Measurements from ENCODE around the gene EFEMP1. TPM values are rescaled to one million over a fixed set of nuclear protein-coding genes. Genes with fewer than 3 reads are reported as not detected.

The EFEMP1 gene
- total and polyA plus RNA-seq, 7 experiments from 2014 or later: not detected

DNA sequence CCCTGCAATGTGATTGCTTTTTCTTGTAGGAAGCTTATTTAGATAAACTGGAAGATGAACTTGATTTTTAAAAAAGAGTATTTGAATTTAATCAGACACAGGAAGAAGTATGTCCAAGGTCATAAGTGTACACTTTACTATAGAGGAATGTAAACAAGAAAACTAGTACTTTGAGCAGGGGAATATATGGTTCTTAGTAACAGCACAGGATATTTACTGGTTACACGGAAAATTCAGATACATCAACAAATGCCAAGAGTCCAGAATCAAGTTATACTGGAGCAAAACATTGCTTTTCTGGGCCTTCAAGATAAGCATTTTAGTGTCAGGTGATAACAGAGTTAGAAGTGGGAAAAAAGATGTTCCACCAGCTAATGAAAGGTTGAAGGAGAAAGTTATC is 75.5 kb downstream of the EFEMP1 start:
- no peaks in the 10 kb centered on the region for H3K36me3 Mint-ChIP-seq

DNA sequence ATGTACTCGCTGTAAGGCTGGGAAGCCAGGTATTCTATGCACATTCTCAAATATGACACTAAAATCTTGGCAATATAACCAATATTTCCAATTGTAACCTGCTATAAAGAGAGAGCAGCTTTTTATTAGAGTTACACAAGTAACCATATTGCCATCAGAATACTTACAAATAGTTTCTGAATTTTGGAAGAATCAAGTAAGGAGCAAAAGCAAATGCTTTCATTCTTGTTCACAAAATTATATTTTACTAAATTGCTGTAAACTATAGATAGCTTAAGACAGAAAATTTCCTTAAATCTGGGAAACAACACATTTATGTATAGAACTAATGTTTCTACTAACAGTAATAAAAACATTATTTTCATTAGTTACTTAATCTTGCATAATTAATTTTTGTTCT is 77.2 kb downstream of the EFEMP1 start:
- H3K4me3 Mint-ChIP-seq: no peak overlapping the region
- no peaks in the 10 kb centered on the region for H3K4me1 Mint-ChIP-seq
- H3K27ac Mint-ChIP-seq: no peak overlapping the region
- H3K9me3 ChIP-seq (ENCODE audit: control insufficient read depth in 2 of 3, low read length in 3 of 3): no peaks in the 10 kb centered on the region
- H3K27me3 ChIP-seq (ENCODE audit: control insufficient read depth in 2 of 2, insufficient read depth in 2 of 2, low read length in 2 of 2): peaks cover 0 to 3% of the 10 kb centered on the region in 2 donors
- no peak for ATAC-seq
- no peaks in the 10 kb centered on the region for H3K36me3 ChIP-seq (ENCODE audit: control insufficient read depth in 2 of 3, insufficient read depth in 3 of 3, low read length in 3 of 3)
- no peaks in the 10 kb centered on the region for H3K36me3 Mint-ChIP-seq
- CTCF ChIA-PET: no interaction called here
- DNase-seq: no peak
- intact Hi-C loops (cut with micrococcal nuclease): no loop called here
- no peak overlapping the region for H3K27ac ChIP-seq (ENCODE audit: low read depth, low read length)
- H3K9me3 Mint-ChIP-seq: peaks cover 0 to 10% (median 1%) of the 10 kb centered on the region in 11 donors
- H3K27me3 Mint-ChIP-seq: peaks cover 0 to 6% (median 0%) of the 10 kb centered on the region in 5 donors
- no peaks in the 10 kb centered on the region for H3K4me1 ChIP-seq (ENCODE audit: control insufficient read depth in 2 of 2, insufficient read depth in 2 of 2, low read length in 2 of 2)
- no peak overlapping the region for H3K4me3 ChIP-seq (ENCODE audit: low read length)
- POLR2A ChIA-PET: no interaction called here

More for the DNA sequence above, 75.5 kb downstream of the EFEMP1 start:
- H3K9me3 ChIP-seq (ENCODE audit: control insufficient read depth in 2 of 3, low read length in 3 of 3): no peaks in the 10 kb centered on the region
- H3K27ac ChIP-seq (ENCODE audit: low read depth, low read length): no peak overlapping the region
- H3K4me1 ChIP-seq (ENCODE audit: control insufficient read depth in 2 of 2, insufficient read depth in 2 of 2, low read length in 2 of 2): no peaks in the 10 kb centered on the region
- no peak for ATAC-seq
- H3K4me3 ChIP-seq (ENCODE audit: low read length): no peak overlapping the region
- H3K4me3 Mint-ChIP-seq: no peak overlapping the region
- H3K27ac Mint-ChIP-seq: no peak overlapping the region
- DNase-seq: no peak
- H3K9me3 Mint-ChIP-seq: peaks cover 0 to 18% (median 1%) of the 10 kb centered on the region in 11 donors
- H3K27me3 Mint-ChIP-seq: peaks cover 0 to 6% (median 0%) of the 10 kb centered on the region in 5 donors
- no peaks in the 10 kb centered on the region for H3K4me1 Mint-ChIP-seq
- intact Hi-C loops (cut with micrococcal nuclease): no loop called here
- CTCF ChIA-PET: no interaction called here
- POLR2A ChIA-PET: no interaction called here
- H3K36me3 ChIP-seq (ENCODE audit: control insufficient read depth in 2 of 3, insufficient read depth in 3 of 3, low read length in 3 of 3): no peaks in the 10 kb centered on the region
- H3K27me3 ChIP-seq (ENCODE audit: control insufficient read depth in 2 of 2, insufficient read depth in 2 of 2, low read length in 2 of 2): peaks cover 0 to 3% of the 10 kb centered on the region in 2 donors

DNA sequence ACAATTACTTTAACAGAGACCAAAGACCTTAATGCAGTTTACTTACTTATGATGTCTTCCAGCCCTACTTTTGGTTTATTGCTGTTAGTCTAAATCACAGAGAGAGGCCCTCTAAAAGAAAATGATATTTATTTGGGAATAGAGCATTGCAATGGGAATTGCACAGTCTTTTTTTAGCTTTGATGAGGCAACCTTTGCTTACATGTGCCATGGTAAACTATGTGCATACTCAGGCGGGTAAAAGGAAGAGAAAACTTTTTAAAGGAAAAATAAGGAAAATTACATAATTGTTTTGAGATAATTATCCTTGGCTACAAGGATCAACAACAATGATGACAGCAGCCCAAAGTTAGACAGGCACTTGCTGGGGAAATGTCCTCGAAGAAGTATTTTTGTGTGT is 78.6 kb downstream of the EFEMP1 start:
- H3K27me3 ChIP-seq (ENCODE audit: control insufficient read depth in 2 of 2, insufficient read depth in 2 of 2, low read length in 2 of 2): peaks cover 0 to 3% of the 10 kb centered on the region in 2 donors
- no peak overlapping the region for H3K27ac ChIP-seq (ENCODE audit: low read depth, low read length)
- H3K27ac Mint-ChIP-seq: no peak overlapping the region
- no peak overlapping the region for H3K4me3 Mint-ChIP-seq
- ChIA-PET POLR2A (no interaction called here), CTCF (no interaction called here)
- no peak overlapping the region for H3K4me3 ChIP-seq (ENCODE audit: low read length)
- no peaks in the 10 kb centered on the region for H3K36me3 Mint-ChIP-seq
- H3K4me1 Mint-ChIP-seq: no peaks in the 10 kb centered on the region
- H3K9me3 ChIP-seq (ENCODE audit: control insufficient read depth in 2 of 3, low read length in 3 of 3): no peaks in the 10 kb centered on the region
- H3K27me3 Mint-ChIP-seq: peaks cover 0 to 6% (median 0%) of the 10 kb centered on the region in 5 donors
- DNase-seq: no peak
- no peaks in the 10 kb centered on the region for H3K4me1 ChIP-seq (ENCODE audit: control insufficient read depth in 2 of 2, insufficient read depth in 2 of 2, low read length in 2 of 2)
- H3K9me3 Mint-ChIP-seq: peaks cover 0 to 10% (median 1%) of the 10 kb centered on the region in 11 donors
- intact Hi-C loops (cut with micrococcal nuclease): no loop called here
- no peak for ATAC-seq
- H3K36me3 ChIP-seq (ENCODE audit: control insufficient read depth in 2 of 3, insufficient read depth in 3 of 3, low read length in 3 of 3): no peaks in the 10 kb centered on the region

DNA sequence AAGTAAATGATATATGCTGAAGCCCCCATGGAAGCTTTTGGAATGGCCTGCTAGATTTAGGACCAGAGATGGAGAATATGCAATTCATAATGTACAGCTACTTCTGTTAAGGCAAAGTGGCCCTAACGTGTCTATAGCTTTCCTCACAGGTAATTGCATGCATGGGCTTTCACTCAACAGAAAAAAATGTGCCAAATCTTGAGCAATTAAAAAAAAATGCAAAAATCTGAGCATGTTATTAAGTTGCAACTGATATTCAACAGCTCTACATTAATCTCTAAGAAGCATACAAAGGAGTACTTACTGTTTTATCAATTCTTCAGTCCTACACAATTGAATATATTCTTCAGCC is 79.6 kb downstream of the EFEMP1 start:
- intact Hi-C loops (cut with micrococcal nuclease): no loop called here

DNA sequence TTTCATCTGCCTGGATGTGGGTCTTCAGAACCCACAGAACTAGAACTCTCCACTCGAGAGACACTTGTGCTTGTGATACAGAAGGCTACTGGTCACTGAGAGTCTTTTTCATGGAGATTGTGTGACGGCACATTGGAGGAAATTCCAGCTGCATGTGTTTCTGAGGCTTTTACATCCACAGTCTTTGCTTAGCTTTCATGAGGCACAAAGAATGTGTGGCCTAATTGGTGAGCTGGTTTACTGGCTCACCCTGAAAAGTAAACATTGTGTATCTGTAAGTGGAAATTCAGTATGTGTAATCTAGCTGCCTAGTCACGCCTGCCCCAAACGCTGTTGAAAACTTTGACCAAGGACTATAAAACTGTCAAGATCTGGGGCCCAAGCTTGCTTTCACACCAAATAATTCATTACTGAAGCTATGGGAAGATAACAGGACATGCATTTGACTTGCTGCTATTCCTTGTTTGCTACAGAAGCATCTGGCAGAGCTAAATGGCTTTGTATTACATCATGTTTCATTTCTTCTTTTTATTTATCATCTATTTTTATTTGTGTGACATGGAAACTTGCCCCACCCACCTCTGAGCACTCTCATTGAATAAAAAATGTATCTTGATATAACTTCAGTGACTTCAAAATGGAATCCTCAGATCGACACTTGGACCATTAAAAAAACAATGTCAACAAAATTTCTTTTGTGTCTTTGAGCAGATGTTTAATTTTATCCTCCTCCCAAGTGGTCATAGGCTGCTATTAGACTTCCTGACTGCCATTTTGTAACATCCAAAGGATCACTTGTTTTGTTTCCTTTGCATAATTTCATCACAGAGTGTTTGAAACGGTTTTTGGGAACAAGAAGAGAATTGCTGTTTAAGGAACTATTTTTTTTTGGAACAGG is 80.2 kb downstream of the EFEMP1 start:
- Mint-ChIP-seq H3K4me1 (no peaks in the 10 kb centered on the region), H3K9me3 (peaks cover 0 to 10% (median 2%) of the 10 kb centered on the region in 11 donors), H3K27me3 (peaks cover 0 to 13% (median 0%) of the 10 kb centered on the region in 5 donors), H3K27ac (no peak overlapping the region), H3K4me3 (no peak overlapping the region), H3K36me3 (no peaks in the 10 kb centered on the region)
- no peaks in the 10 kb centered on the region for H3K9me3 ChIP-seq (ENCODE audit: control insufficient read depth in 2 of 3, low read length in 3 of 3)
- ChIA-PET POLR2A (no interaction called here), CTCF (no interaction called here)
- no peak for DNase-seq
- no peaks in the 10 kb centered on the region for H3K27me3 ChIP-seq (ENCODE audit: control insufficient read depth in 2 of 2, insufficient read depth in 2 of 2, low read length in 2 of 2)
- no peak overlapping the region for H3K4me3 ChIP-seq (ENCODE audit: low read length)
- no peak overlapping the region for H3K27ac ChIP-seq (ENCODE audit: low read depth, low read length)
- ATAC-seq: no peak
- no peaks in the 10 kb centered on the region for H3K36me3 ChIP-seq (ENCODE audit: control insufficient read depth in 2 of 3, insufficient read depth in 3 of 3, low read length in 3 of 3)
- intact Hi-C loops (cut with micrococcal nuclease): no loop called here
- H3K4me1 ChIP-seq (ENCODE audit: control insufficient read depth in 2 of 2, insufficient read depth in 2 of 2, low read length in 2 of 2): no peaks in the 10 kb centered on the region

More for the DNA sequence above, 79.6 kb downstream of the EFEMP1 start:
- H3K4me1 Mint-ChIP-seq: no peaks in the 10 kb centered on the region
- no peaks in the 10 kb centered on the region for H3K36me3 Mint-ChIP-seq
- ChIA-PET CTCF (no interaction called here), POLR2A (no interaction called here)
- no peak overlapping the region for H3K4me3 ChIP-seq (ENCODE audit: low read length)
- peaks cover 0 to 2% of the 10 kb centered on the region in 2 donors for H3K27me3 ChIP-seq (ENCODE audit: control insufficient read depth in 2 of 2, insufficient read depth in 2 of 2, low read length in 2 of 2)
- no peak overlapping the region for H3K4me3 Mint-ChIP-seq
- no peaks in the 10 kb centered on the region for H3K4me1 ChIP-seq (ENCODE audit: control insufficient read depth in 2 of 2, insufficient read depth in 2 of 2, low read length in 2 of 2)
- DNase-seq (no peak), ATAC-seq (no peak)
- H3K27ac ChIP-seq (ENCODE audit: low read depth, low read length): no peak overlapping the region
- peaks cover 0 to 8% (median 0%) of the 10 kb centered on the region in 5 donors for H3K27me3 Mint-ChIP-seq
- H3K36me3 ChIP-seq (ENCODE audit: control insufficient read depth in 2 of 3, insufficient read depth in 3 of 3, low read length in 3 of 3): no peaks in the 10 kb centered on the region
- H3K27ac Mint-ChIP-seq: no peak overlapping the region
- no peaks in the 10 kb centered on the region for H3K9me3 ChIP-seq (ENCODE audit: control insufficient read depth in 2 of 3, low read length in 3 of 3)
- H3K9me3 Mint-ChIP-seq: peaks cover 0 to 10% (median 1%) of the 10 kb centered on the region in 11 donors

DNA sequence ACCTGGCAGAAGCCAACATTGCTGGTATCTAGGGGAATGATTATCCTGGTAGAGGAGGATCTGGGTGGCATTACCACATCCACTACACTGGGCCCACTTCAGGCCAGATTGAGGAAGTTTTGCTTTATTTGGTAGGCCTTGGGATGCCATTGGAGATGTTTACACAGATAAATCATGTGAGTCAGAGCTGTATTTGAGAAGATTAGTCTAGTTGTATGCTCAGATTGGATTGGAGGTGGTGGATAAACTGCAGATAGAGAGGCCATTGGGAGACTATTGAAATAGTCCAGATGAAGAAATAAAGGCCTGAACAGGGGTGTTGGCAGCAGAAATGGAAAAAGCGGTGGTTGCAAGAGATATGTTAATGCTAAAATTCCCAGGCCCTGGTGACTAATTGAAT is 81.5 kb downstream of the EFEMP1 start:
- POLR2A ChIA-PET: no interaction called here

DNA sequence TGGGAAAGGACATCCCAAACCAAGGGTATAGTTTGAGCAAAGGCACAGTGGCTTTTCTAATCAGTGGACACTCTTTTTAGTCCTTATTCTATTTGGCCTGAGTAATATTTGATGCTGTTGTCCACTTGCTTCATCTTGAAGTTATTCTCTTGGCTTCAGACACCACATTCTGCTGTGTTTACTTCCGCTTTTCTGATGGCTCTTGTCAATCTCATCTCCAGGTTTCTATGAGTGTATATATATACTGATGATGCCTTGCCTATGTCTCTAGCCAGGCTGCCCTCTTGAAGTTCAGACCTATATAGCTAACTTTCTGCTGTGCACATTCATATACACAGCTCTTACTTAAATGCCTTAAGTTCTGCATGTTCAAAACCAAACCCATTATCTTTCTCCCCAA is 83.1 kb downstream of the EFEMP1 start:
- intact Hi-C loops (cut with micrococcal nuclease): no loop called here
- Histone ChIP-seq H3K9me3 (ENCODE audit: control insufficient read depth in 2 of 3, low read length in 3 of 3) (no peaks in the 10 kb centered on the region), H3K27ac (ENCODE audit: low read depth, low read length) (no peak overlapping the region), H3K36me3 (ENCODE audit: control insufficient read depth in 2 of 3, insufficient read depth in 3 of 3, low read length in 3 of 3) (no peaks in the 10 kb centered on the region), H3K4me3 (ENCODE audit: low read length) (no peak overlapping the region), H3K4me1 (ENCODE audit: control insufficient read depth in 2 of 2, insufficient read depth in 2 of 2, low read length in 2 of 2) (no peaks in the 10 kb centered on the region), H3K27me3 (ENCODE audit: control insufficient read depth in 2 of 2, insufficient read depth in 2 of 2, low read length in 2 of 2) (no peaks in the 10 kb centered on the region)
- H3K4me3 Mint-ChIP-seq: no peak overlapping the region
- no peaks in the 10 kb centered on the region for H3K4me1 Mint-ChIP-seq
- ChIA-PET CTCF (no interaction called here), POLR2A (no interaction called here)
- DNase-seq (no peak), ATAC-seq (no peak)
- H3K27me3 Mint-ChIP-seq: peaks cover 0 to 17% (median 0%) of the 10 kb centered on the region in 5 donors
- peaks cover 0 to 12% (median 2%) of the 10 kb centered on the region in 11 donors for H3K9me3 Mint-ChIP-seq
- H3K36me3 Mint-ChIP-seq: no peaks in the 10 kb centered on the region
- H3K27ac Mint-ChIP-seq: no peak overlapping the region

More for the DNA sequence above, 81.5 kb downstream of the EFEMP1 start:
- Mint-ChIP-seq H3K4me3 (no peak overlapping the region), H3K27me3 (peaks cover 0 to 13% (median 0%) of the 10 kb centered on the region in 5 donors), H3K27ac (no peak overlapping the region), H3K9me3 (peaks cover 0 to 10% (median 2%) of the 10 kb centered on the region in 11 donors), H3K36me3 (no peaks in the 10 kb centered on the region), H3K4me1 (no peaks in the 10 kb centered on the region)
- no peak for DNase-seq
- H3K9me3 ChIP-seq (ENCODE audit: control insufficient read depth in 2 of 3, low read length in 3 of 3): no peaks in the 10 kb centered on the region
- H3K27me3 ChIP-seq (ENCODE audit: control insufficient read depth in 2 of 2, insufficient read depth in 2 of 2, low read length in 2 of 2): no peaks in the 10 kb centered on the region
- H3K4me1 ChIP-seq (ENCODE audit: control insufficient read depth in 2 of 2, insufficient read depth in 2 of 2, low read length in 2 of 2): no peaks in the 10 kb centered on the region
- no peak overlapping the region for H3K27ac ChIP-seq (ENCODE audit: low read depth, low read length)
- intact Hi-C loops (cut with micrococcal nuclease): no loop called here
- no peak overlapping the region for H3K4me3 ChIP-seq (ENCODE audit: low read length)
- no peaks in the 10 kb centered on the region for H3K36me3 ChIP-seq (ENCODE audit: control insufficient read depth in 2 of 3, insufficient read depth in 3 of 3, low read length in 3 of 3)
- CTCF ChIA-PET: no interaction called here
- no peak for ATAC-seq

All from naive thymus-derived CD4-positive, alpha-beta T cell (primary cell).